ENCODE results near the gene NOPCHAP1. TPM values are rescaled to one million over a fixed set of nuclear protein-coding genes. Genes with fewer than 3 reads are reported as not detected.
"Not testable (repeated sequence)": the region's sequence is repeated elsewhere in the genome, so short reads cannot be mapped to it uniquely, and the experiment has no call there.

NOPCHAP1 gene
- total RNA-seq, 1 experiment from 2014 or later: 11.6 TPM

- no peak for DNase-seq (ENCODE audit: low read depth)
These were observed 21.3 kb upstream of the NOPCHAP1 start for GRCh38 chr12:104964856-104965205.

GRCh38 chr12:104966677-104967076 is 19.4 kb upstream of the NOPCHAP1 start:
- no peak for DNase-seq (ENCODE audit: low read depth)

GRCh38 chr12:104969343-104969742 is 16.8 kb upstream of the NOPCHAP1 start:
- DNase-seq (ENCODE audit: low read depth): no peak

GRCh38 chr12:104971306-104971705 is 14.8 kb upstream of the NOPCHAP1 start:
- DNase-seq (ENCODE audit: low read depth): peak; percentile 17

- no peak for DNase-seq (ENCODE audit: low read depth)
These were observed 12.9 kb upstream of the NOPCHAP1 start for GRCh38 chr12:104973250-104973649.

- peak; percentile 81 for DNase-seq (ENCODE audit: low read depth)
These were observed 11.4 kb upstream of the NOPCHAP1 start for GRCh38 chr12:104974626-104975290.

GRCh38 chr12:104975587-104976343 is 10.4 kb upstream of the NOPCHAP1 start:
- DNase-seq (ENCODE audit: low read depth): peak; percentile 83

- DNase-seq (ENCODE audit: low read depth): no peak
These were observed 9.4 kb upstream of the NOPCHAP1 start for GRCh38 chr12:104976703-104977102.

GRCh38 chr12:104977688-104978087 is 8.4 kb upstream of the NOPCHAP1 start:
- DNase-seq (ENCODE audit: low read depth): not testable (repeated sequence)

- DNase-seq (ENCODE audit: low read depth): peak; percentile 5
These were observed 910 bp upstream of the NOPCHAP1 start for GRCh38 chr12:104985206-104985605.

GRCh38 chr12:104990950-104991349 is 4.8 kb downstream of the NOPCHAP1 start:
- no peak for DNase-seq (ENCODE audit: low read depth)

- no peak for DNase-seq (ENCODE audit: low read depth)
These were observed 5.5 kb downstream of the NOPCHAP1 start for GRCh38 chr12:104991565-104992128.

- DNase-seq (ENCODE audit: low read depth): no peak
These were observed 8.2 kb downstream of the NOPCHAP1 start for GRCh38 chr12:104994336-104994735.

- DNase-seq (ENCODE audit: low read depth): no peak
These were observed 11.4 kb downstream of the NOPCHAP1 start for GRCh38 chr12:104997541-104997940.

- no peak for DNase-seq (ENCODE audit: low read depth)
These were observed 12.6 kb downstream of the NOPCHAP1 start for GRCh38 chr12:104998423-104999346.

- DNase-seq (ENCODE audit: low read depth): no peak
These were observed 13.2 kb downstream of the NOPCHAP1 start for GRCh38 chr12:104999347-104999685.

- no peak for DNase-seq (ENCODE audit: low read depth)
These were observed 15.4 kb downstream of the NOPCHAP1 start for GRCh38 chr12:105001476-105001875.

- peak; percentile 59 for DNase-seq (ENCODE audit: low read depth)
These were observed 27.8 kb downstream of the NOPCHAP1 start for GRCh38 chr12:105013892-105014291.

GRCh38 chr12:105014603-105015002 is 28.5 kb downstream of the NOPCHAP1 start:
- no peak for DNase-seq (ENCODE audit: low read depth)

- DNase-seq (ENCODE audit: low read depth): no peak
These were observed 29.4 kb downstream of the NOPCHAP1 start for GRCh38 chr12:105015543-105015942.

- no peak for DNase-seq (ENCODE audit: low read depth)
These were observed 31.9 kb downstream of the NOPCHAP1 start for GRCh38 chr12:105018012-105018411.

GRCh38 chr12:105018776-105019175 is 32.7 kb downstream of the NOPCHAP1 start:
- DNase-seq (ENCODE audit: low read depth): no peak
